Cardiac fibroblast (primary cell): ENCODE data around the gene UBAC1.

Experiments
- DNase-seq, 2 donors: peaks; one replicate each; pipeline versions ENCODE4 v3.0.0 to v3.0.0-alpha.2; 2010; ENCODE audit warnings: low read depth in 2 of 2
- H3K4me3 ChIP-seq, 2 donors: replicated peaks in 1 of 2; 1 replicate in 1 of 2; 2 replicates in 1 of 2; pipeline ENCODE4 v1.5.1; 2011; ENCODE audit warnings: low read depth in 2 of 2, low read length in 2 of 2, mild to moderate bottlenecking in 2 of 2, moderate library complexity in 1 of 2
- CTCF ChIP-seq: IDR thresholded peaks from one replicate; pipeline ENCODE4 v1.5.1; 2011; ENCODE audit warnings: low read depth, mild to moderate bottlenecking, low read length, inconsistent platforms

Gene UBAC1

GRCh38 chr9:136007276-136007933 lies 46.2 kb upstream of the UBAC1 start:
- no peak overlapping the region for H3K4me3 ChIP-seq
- TF ChIP-seq CTCF: no peak
- no peak for DNase-seq

GRCh38 chr9:136006169-136006568 lies 45.0 kb upstream of the UBAC1 start:
- no peak overlapping the region for H3K4me3 ChIP-seq
- no peak for TF ChIP-seq CTCF
- no peak for DNase-seq

GRCh38 chr9:136004712-136005111 lies 43.5 kb upstream of the UBAC1 start:
- DNase-seq: no peak
- no peak overlapping the region for H3K4me3 ChIP-seq
- no peak for TF ChIP-seq CTCF

DNA sequence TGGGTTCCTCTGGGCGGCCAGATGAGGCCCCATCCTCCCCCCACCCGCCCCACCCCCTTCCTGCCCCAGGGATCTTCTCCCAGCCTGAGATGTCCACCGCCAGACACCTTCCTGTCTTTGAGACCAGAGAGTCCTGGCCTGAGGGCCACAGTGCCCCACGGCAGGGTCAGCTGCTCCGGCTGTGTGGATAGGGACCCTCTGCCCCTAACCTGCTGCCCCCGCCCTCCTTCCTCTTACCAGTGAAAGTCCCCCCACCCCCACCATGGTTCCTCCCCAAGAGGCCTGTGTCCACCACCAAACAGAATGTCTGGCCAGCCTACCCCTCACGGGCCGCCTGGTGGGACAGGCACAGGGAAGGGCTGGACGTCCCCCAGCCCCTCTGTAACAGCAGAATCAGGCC lies 43.0 kb upstream of the UBAC1 start:
- no peak for TF ChIP-seq CTCF
- no peak for DNase-seq
- H3K4me3 ChIP-seq: no peak overlapping the region

- peak in 1 of 2 donors; percentile 47 for DNase-seq
- H3K4me3 ChIP-seq: no peak overlapping the region
- TF ChIP-seq CTCF: no peak
Observed at GRCh38 chr9:136003411-136004218, 42.4 kb upstream of the UBAC1 start.

DNA sequence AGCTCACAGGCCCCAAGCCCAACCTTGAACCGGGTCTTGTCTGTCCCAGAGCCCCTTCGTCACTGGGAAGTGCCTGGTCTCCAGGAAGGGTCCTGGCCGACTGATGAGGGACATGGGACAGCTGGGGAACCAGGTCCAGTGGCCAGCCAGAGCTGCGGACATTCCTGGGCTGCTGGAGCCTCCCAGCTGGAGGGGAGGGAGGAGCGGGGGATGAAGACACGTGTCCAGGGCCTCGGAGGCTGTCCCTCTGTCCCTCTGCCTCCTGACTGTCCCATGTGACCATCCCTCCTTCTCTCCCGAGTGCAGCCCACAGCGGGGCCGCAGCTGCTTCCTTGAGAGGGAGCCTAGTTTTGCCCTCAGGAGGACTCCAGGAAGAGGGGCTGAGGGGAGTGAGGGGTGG lies 41.7 kb upstream of the UBAC1 start:
- no peak overlapping the region for H3K4me3 ChIP-seq
- no peak for TF ChIP-seq CTCF
- peak in 1 of 2 donors; percentile 43 for DNase-seq
